Activated CD4-positive, alpha-beta T cell treated with anti-CD3 and anti-CD28 coated beads, Interleukin-2, amount 50 U/mL, for 48 hours (primary cell): ENCODE results near the gene AKIP1.
"Not testable (repeated sequence)": the region's sequence is repeated elsewhere in the genome, so short reads cannot be mapped to it uniquely, and the experiment has no call there.

Source experiments
- DNase-seq, 2 experiments: peaks; one replicate each; pipeline ENCODE4 v3.0.0-alpha.2; 2020

The AKIP1 gene

GRCh38 chr11:8911029-8911823, at the start of gene AKIP1:
Gene AKIP1 (plus strand): TSS chr11:8911189. CDS start chr11:8911450, 261 bp downstream.
- peak; percentile 93 to 94 for DNase-seq

GRCh38 chr11:8863838-8864237, 47.2 kb upstream of the AKIP1 start:
- DNase-seq = no peak

DNA sequence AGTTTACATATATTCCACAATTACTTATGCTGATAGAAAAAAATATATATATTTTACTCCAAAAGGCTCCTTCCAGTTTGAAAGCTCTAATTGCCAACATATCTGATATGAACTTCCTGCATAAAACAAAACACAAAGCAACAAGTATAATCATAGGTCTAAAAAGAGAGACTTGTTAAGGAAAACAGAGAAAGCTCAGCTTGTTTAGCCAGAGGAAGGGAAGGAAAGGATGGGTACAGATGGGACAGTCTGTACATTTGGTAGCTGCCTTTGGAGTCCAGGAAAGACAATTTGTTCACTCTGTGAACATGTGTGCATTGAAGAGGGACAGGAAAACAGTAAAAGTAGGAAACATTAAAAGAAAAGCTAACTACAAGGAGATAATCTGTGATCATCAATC, 45.7 kb upstream of the AKIP1 start:
- no peak for DNase-seq

- no peak for DNase-seq
Measured at GRCh38 chr11:8867035-8867434, 44.0 kb upstream of the AKIP1 start.

DNA sequence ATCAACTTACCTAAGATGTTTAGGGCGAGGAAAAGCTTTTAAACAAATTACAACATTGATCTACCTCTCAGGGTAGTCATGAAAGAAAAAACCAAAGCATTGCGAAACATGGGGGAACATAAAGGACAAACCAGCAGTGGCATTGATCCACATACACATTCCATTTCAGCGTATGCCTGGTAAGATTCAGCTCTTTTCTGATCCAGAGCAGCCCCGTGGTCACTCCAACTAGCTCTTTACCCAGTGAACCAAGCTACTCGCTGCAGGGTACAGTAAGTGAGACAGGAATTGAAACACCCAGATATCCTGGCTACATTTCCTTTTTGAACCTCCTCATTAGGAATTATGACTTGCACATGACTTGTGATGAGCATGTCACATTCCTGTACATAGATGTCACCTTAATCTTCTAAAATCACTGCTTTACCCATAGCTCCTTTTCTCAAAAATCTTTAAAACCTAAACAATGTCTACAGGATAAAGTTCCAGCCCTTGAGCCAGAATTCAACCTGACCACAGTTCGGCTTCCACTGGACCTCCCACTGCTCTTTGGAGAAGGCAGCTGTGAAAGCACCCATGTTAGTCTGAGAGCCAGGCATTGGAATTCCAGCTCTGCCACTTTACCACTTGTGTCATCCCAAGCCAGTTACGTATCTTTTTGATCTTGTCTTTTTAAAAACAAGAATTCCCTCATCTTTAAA, 42.9 kb upstream of the AKIP1 start:
- DNase-seq = no peak

- DNase-seq = peak; percentile 18 to 23
Measured at GRCh38 chr11:8870411-8871170, 40.4 kb upstream of the AKIP1 start.

GRCh38 chr11:8871171-8871775, 39.7 kb upstream of the AKIP1 start:
- no peak for DNase-seq

GRCh38 chr11:8871962-8872361, 39.0 kb upstream of the AKIP1 start:
- DNase-seq = no peak

DNA sequence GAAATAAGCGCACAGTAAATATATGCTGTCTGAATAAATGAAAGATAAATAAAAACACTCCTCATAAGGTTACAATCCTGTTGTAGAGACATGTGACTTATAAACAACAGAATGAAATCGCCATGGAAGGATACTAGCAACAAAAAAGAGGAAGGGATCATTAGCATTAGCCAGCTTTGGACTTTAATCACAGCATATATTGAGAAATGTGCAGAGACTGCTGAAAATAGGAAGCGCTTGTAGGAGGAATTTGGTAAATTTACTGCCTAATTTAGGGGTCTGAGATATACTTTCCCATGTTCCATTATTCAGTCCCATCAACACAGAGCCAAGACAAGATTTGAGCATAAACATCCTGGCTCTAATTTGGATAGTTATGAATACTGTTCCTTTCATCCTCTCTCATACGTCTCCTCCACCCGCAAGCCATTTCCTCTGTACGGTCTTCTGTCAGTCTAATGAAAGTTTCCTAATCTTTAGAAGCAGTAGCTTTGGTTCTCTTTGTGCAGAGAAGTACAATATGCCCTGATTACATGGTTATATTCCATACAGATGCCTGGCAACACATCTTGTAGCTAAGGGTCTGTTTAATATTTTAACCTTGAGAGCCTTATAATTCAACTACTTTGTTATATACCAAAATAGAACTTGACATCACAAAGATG, 37.1 kb upstream of the AKIP1 start:
- no peak for DNase-seq

DNA sequence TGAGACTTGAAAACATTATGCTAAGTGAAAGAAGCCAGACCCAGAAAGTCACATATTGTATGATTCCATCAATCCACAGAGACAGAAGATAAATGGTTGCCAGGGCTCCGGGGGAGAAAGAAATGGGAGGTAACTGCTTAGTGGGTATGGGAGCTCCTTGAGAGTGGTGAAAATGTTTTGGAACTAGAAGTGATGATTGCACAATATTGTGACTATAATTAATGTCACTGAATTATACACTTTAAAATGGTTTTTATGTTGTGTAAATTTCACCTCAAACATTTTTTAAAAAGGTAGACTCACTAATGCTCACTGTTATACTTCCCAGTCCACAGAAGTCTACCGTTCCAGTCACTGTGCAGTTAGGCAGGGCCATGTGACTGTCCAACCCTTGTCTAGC, 32.2 kb upstream of the AKIP1 start:
- no peak for DNase-seq

DNA sequence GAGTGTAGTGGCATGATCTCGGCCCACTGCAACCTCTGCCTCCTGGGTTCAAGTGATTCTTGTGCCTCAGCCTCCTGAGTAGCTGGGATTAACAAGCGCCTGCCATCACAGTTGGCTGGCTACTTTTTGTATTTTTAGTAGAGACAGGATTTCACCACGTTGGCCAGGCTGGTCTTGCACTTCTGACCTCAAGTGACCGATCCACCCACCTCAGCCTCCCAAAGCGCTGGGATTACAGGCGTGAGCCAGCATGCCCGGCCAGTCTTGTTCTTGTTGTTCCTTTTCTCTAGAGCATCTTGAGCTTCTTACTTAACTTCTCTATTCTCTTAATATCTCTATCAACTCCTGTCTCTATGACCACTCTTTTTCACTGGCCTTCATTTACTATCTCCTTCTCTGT, 29.4 kb upstream of the AKIP1 start:
- not testable (repeated sequence) for DNase-seq

- no peak for DNase-seq
Measured at GRCh38 chr11:8886322-8886721, 24.7 kb upstream of the AKIP1 start.

GRCh38 chr11:8891185-8891584, 19.8 kb upstream of the AKIP1 start:
- not testable (repeated sequence) for DNase-seq

GRCh38 chr11:8899119-8899753, 11.8 kb upstream of the AKIP1 start:
- DNase-seq = no peak

- no peak for DNase-seq
Measured at GRCh38 chr11:8905528-8906165, 5.3 kb upstream of the AKIP1 start.

DNA sequence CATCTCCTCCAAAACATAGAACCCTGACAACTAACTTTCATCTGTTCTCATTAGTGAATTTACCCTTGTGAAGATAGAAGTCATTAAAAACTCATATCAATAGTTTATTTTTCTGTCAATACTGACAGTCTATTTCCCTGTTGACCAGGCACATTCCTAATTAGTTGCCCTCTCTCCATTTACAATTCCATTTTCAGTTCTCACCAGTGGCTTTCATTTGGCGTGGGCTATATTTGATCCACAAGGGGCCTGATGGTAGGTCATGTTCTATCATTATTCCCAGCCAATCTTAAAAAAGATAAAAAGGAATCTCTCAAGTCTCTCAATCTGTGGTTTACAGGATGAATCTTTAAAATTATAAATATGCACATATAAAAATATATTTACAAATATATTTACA, 3.9 kb upstream of the AKIP1 start:
- no peak for DNase-seq

DNA sequence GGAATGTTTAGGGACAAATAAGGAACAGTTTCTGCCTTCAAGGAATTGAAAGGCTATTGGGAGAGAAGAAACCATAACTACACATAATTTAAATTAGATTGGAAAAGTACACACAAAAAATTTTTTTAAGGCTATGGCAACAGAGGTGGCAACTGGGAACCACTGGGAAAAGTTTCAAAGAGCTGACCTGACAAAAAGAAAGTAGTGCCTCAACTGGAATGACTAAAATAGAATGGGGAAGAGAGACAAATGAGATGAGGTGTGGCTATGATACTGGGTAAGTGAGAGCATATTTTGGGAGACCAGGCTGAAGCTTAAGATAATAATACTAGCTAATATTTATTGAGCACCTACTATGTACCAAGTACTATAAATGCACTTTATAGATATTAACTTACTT, 2.9 kb upstream of the AKIP1 start:
- no peak for DNase-seq

GRCh38 chr11:8910649-8911026, 351 bp upstream of the AKIP1 start:
- DNase-seq = no peak

- DNase-seq = peak; percentile 33 to 45
Measured at GRCh38 chr11:8913961-8914660, 3.1 kb downstream of the AKIP1 start.

- DNase-seq = no peak
Measured at GRCh38 chr11:8914661-8915018, 3.7 kb downstream of the AKIP1 start.
